IMR-90 (cell line): Measurements from ENCODE around the gene INTS11. TPM values are rescaled to one million over a fixed set of nuclear protein-coding genes. Genes with fewer than 3 reads are reported as not detected.

Experiments
- ATAC-seq: fragments of 200-7000 bp; cut with Tn5 transposase; 2 replicates; pipeline ENCODE4 v1.9.1; 2020; ENCODE audit warnings: low read depth, mild to moderate bottlenecking, moderate library complexity
- BruUV-seq: library from RNA; stranded (reverse); fragments of 400-500 nt; replicated peaks from 2 replicates; lab custom pipeline; 2021; lab: Mats Ljungman, UMichigan
- CTCF ChIA-PET: fragments of 300-600 bp; formaldehyde crosslinking; extraction: SDS; loops from one replicate; lab custom pipeline; 2021; ENCODE audit warnings: antibody characterized with exemption; lab: Yijun Ruan, JAX
- POLR2A ChIA-PET: fragments of 300-600 bp; sonication (Branson Sonifier 250); formaldehyde crosslinking; loops from one replicate; lab custom pipeline; 2022; ENCODE audit warnings: antibody characterized with exemption; ENCODE audit not compliant: unreplicated experiment; lab: Charles Lee
- DNase-seq: peaks from one replicate; pipeline ENCODE4 v3.0.0; 2013
- H2AFZ ChIP-seq: replicated peaks from 2 replicates; pipeline ENCODE3; 2013; ENCODE audit warnings: low read length, mild to moderate bottlenecking; ENCODE audit not compliant: poor library complexity
- H2AK5ac ChIP-seq: 2 replicates; pipeline ENCODE4 v1.6.1; 2013; ENCODE audit warnings: low read depth, low read length, inconsistent platforms
- H2AK9ac ChIP-seq: replicated peaks from 2 replicates; pipeline ENCODE3; 2013; ENCODE audit warnings: mild to moderate bottlenecking, low read depth, low read length, moderate library complexity; ENCODE audit not compliant: poor library complexity
- H2BK120ac ChIP-seq: 2 replicates; pipeline ENCODE4 v1.6.1; 2013; ENCODE audit warnings: low read depth, low read length, inconsistent platforms
- H2BK15ac ChIP-seq: 3 replicates; pipeline ENCODE4 v1.6.1; 2013; ENCODE audit warnings: low read depth, low read length, inconsistent platforms
- H2BK20ac ChIP-seq: 2 replicates; pipeline ENCODE4 v1.6.1; 2013; ENCODE audit warnings: low read depth, mild to moderate bottlenecking, inconsistent platforms, low read length, moderate library complexity
- H2BK5ac ChIP-seq: 2 replicates; pipeline ENCODE4 v1.6.1; 2013; ENCODE audit warnings: mild to moderate bottlenecking, low read depth, low read length, inconsistent platforms; ENCODE audit not compliant: poor library complexity, severe bottlenecking
- H3K14ac ChIP-seq: replicated peaks from 2 replicates; pipeline ENCODE4 v1.6.1; 2013; ENCODE audit warnings: low read depth, low read length, inconsistent platforms
- H3K18ac ChIP-seq: 2 replicates; pipeline ENCODE4 v1.6.1; 2013; ENCODE audit warnings: low read depth, low read length, control low read depth
- H3K23ac ChIP-seq: 2 replicates; pipeline ENCODE4 v1.6.1; 2013; ENCODE audit warnings: low read depth, low read length, inconsistent platforms
- H3K27ac ChIP-seq: 2 replicates; pipeline ENCODE4 v1.5.1; 2013; ENCODE audit warnings: mild to moderate bottlenecking, control low read depth, low read length; ENCODE audit not compliant: insufficient read depth
- H3K27me3 ChIP-seq: 2 replicates; pipeline ENCODE4 v1.6.1; 2013; ENCODE audit warnings: low read length; ENCODE audit not compliant: control insufficient read depth, insufficient read depth
- H3K36me3 ChIP-seq: 2 replicates; pipeline ENCODE4 v1.6.1; 2013; ENCODE audit warnings: low read length, mixed read lengths; ENCODE audit not compliant: control insufficient read depth, insufficient read depth
- H3K4ac ChIP-seq: 2 replicates; pipeline ENCODE4 v1.6.1; 2013; ENCODE audit warnings: low read depth, low read length, inconsistent platforms
- H3K4me1 ChIP-seq: 2 replicates; pipeline ENCODE4 v1.6.1; 2013; ENCODE audit warnings: low read length, mixed read lengths; ENCODE audit not compliant: control insufficient read depth, insufficient read depth
- H3K4me2 ChIP-seq: 2 replicates; pipeline ENCODE4 v1.6.1; 2013; ENCODE audit warnings: low read depth, mild to moderate bottlenecking, control low read depth, low read length, moderate library complexity
- H3K4me3 ChIP-seq: 2 replicates; pipeline ENCODE4 v1.5.1; 2013; ENCODE audit warnings: low read depth, mild to moderate bottlenecking, control low read depth, low read length, moderate library complexity; ENCODE audit not compliant: insufficient read depth
- H3K56ac ChIP-seq: 2 replicates; pipeline ENCODE4 v1.6.1; 2013; ENCODE audit warnings: low read length, inconsistent platforms; ENCODE audit not compliant: insufficient read depth; ENCODE audit errors: extremely low read depth
- H3K79me1 ChIP-seq, 2 experiments: 2 replicates each; pipeline ENCODE4 v1.6.1; 2013; ENCODE audit warnings: low read length in 2 of 2, inconsistent platforms in 1 of 2, low read depth in 1 of 2
- H3K9ac ChIP-seq: 2 replicates; pipeline ENCODE4 v1.6.1; 2013; ENCODE audit warnings: low read depth, low read length, control low read depth
- H3K9me1 ChIP-seq: 2 replicates; pipeline ENCODE4 v1.6.1; 2013; ENCODE audit warnings: low read length, inconsistent platforms; ENCODE audit not compliant: insufficient read depth
- H3K9me3 ChIP-seq: 2 replicates; pipeline ENCODE4 v1.6.1; 2013; ENCODE audit warnings: low read length; ENCODE audit not compliant: control insufficient read depth, insufficient read depth
- H4K20me1 ChIP-seq: 2 replicates; pipeline ENCODE4 v1.6.1; 2013; ENCODE audit warnings: low read length, inconsistent platforms; ENCODE audit not compliant: insufficient read depth
- H4K5ac ChIP-seq: 2 replicates; pipeline ENCODE4 v1.6.1; 2013; ENCODE audit warnings: mild to moderate bottlenecking, low read depth, low read length, control low read depth
- H4K8ac ChIP-seq, 2 experiments: 2 replicates each; pipeline ENCODE4 v1.6.1; 2013; ENCODE audit warnings: low read depth in 2 of 2, low read length in 2 of 2, control low read depth in 1 of 2, inconsistent platforms in 1 of 2
- H4K91ac ChIP-seq: 2 replicates; pipeline ENCODE4 v1.6.1; 2013; ENCODE audit warnings: low read depth, low read length, inconsistent platforms; ENCODE audit not compliant: insufficient read depth
- CTCF ChIP-seq: conservative IDR thresholded peaks from 2 replicates; pipeline ENCODE4 v1.5.1; 2012; ENCODE audit warnings: mild to moderate bottlenecking, low read depth, low read length, improper control_type of control experiment
- MAFK ChIP-seq: IDR thresholded peaks from 2 replicates; pipeline ENCODE4 v1.6.1; 2012; ENCODE audit warnings: low read depth, low read length, improper control_type of control experiment
- POLR2A ChIP-seq: IDR thresholded peaks from 2 replicates; pipeline ENCODE4 v1.6.1; 2012; ENCODE audit warnings: mild to moderate bottlenecking, low read depth, low read length
- whole genome bisulfite sequencing, 2 experiments: methylation state at CpG; one replicate each; pipeline versions ENCODE4 v1.1.5 to v1.1.7; 2013; ENCODE audit warnings: missing lambda C conversion rate in 2 of 2; ENCODE audit not compliant: insufficient read length in 1 of 2; ENCODE audit errors: extremely low coverage in 2 of 2; 5-methylcytosine and 5-hydroxymethylcytosine counted together
- dilution Hi-C: fragments of 300-500 bp; cut with HindIII; formaldehyde crosslinking; loops from one replicate; pipeline ENCODE4 v1.14.3; 2018; ENCODE audit warnings: low sequenced_read_pairs; ENCODE audit not compliant: unreplicated experiment
- in situ Hi-C: fragments of 300-500 bp; cut with MboI; formaldehyde crosslinking; loops from 3 replicates; pipeline ENCODE4 v1.14.3; 2019; ENCODE audit warnings: low sequenced_read_pairs, inconsistent platforms, mixed read lengths
- intact Hi-C: fragments of 100-400 bp; cut with micrococcal nuclease; formaldehyde crosslinking; loops from 2 replicates; pipeline ENCODE4 v1.10.0; 2022
- polyA plus RNA-seq, 3 experiments: library from polyadenylated mRNA; depleted of rRNA; stranded (reverse); fragments of >200 nt; gene quantifications; 2 replicates each; pipeline ENCODE4 v1.2.3, GENCODE V29; 2012; ENCODE audit warnings: low replicate concordance in 1 of 3
- total RNA-seq: library from RNA; depleted of rRNA; stranded (reverse); fragments of >200 nt; gene quantifications from 2 replicates; pipeline ENCODE4 v1.2.3, GENCODE V29; 2012

The INTS11 gene
- total and polyA plus RNA-seq, 2 of the 4 experiments (the other 2 are of a cell fraction), result 56.1 to 123 TPM

GRCh38 chr1:1318777-1319645 lies 5.4 kb downstream of the INTS11 start:
- peaks cover 43% of the 10 kb centered on the region for H3K36me3 ChIP-seq
- ChIA-PET CTCF (interaction anchor here (0.6 kb wide), 1 partner anchor 40 kb away, joined by 3 read pairs; no protein-coding TSS in a partner anchor), POLR2A (no interaction called here)
- no peak overlapping the region for H3K9ac ChIP-seq
- no peak overlapping the region for H3K18ac ChIP-seq
- no TSS peak for BruUV-seq
- DNase-seq (no peak), ATAC-seq (no peak)
- no peak overlapping the region for H3K4me3 ChIP-seq
- H4K8ac ChIP-seq, result no peak overlapping the region
- intact Hi-C loops, result no loop called here
- no peak overlapping the region for H4K5ac ChIP-seq
- H3K9me3 ChIP-seq, result no peaks in the 10 kb centered on the region
- no peak overlapping the region for H3K4me2 ChIP-seq
- H4K20me1 ChIP-seq, result peaks cover 72% of the 10 kb centered on the region
- H3K56ac ChIP-seq, result no peak overlapping the region
- H3K14ac ChIP-seq, result no peak overlapping the region
- H3K4me1 ChIP-seq, result peaks cover 13% of the 10 kb centered on the region; the same call in 1 of the 2 replicates
- in situ Hi-C loops, result no loop called here
- H2BK15ac ChIP-seq, result no peak overlapping the region
- H3K23ac ChIP-seq, result no peak overlapping the region
- H3K27ac ChIP-seq, result 0 out of 2 replicates have a peak overlapping the region, but pooled peaks have one; percentile 21
- H2AK5ac ChIP-seq, result no peak overlapping the region
- no peak overlapping the region for H2BK5ac ChIP-seq
- no peak overlapping the region for H2BK120ac ChIP-seq
- H2AK9ac ChIP-seq, result peak overlapping the region; percentile 71
- H3K9me1 ChIP-seq, result peaks cover 4% of the 10 kb centered on the region
- peak overlapping the region; percentile 11 for H2AFZ ChIP-seq
- dilution Hi-C loops, result no loop called here
- 93% methylated on average over 13 of the region's 36 CpGs; no CpG with 5 or more reads in 1 of the 2 experiments for WGBS, 2 experiments
- H2BK20ac ChIP-seq, result no peak overlapping the region
- no peaks in the 10 kb centered on the region for H3K27me3 ChIP-seq
- H3K79me1 ChIP-seq, result peaks cover 14 to 80% of the 10 kb centered on the region in 2 experiments
- H4K91ac ChIP-seq, result no peak overlapping the region
- H3K4ac ChIP-seq, result no peak overlapping the region
- TF ChIP-seq MAFK (no peak), POLR2A (peak; percentile 40; the same call in 1 of the 2 replicates), CTCF (no peak)
